Peyer's patch (tissue), 4 donors: ENCODE data around the gene SSTR5. TPM values are rescaled to one million over a fixed set of nuclear protein-coding genes. Genes with fewer than 3 reads are reported as not detected.

Experiments
- DNase-seq, 3 donors: peaks; one replicate each; pipeline ENCODE4 v3.0.0-alpha.2; 2017 to 2019
- H3K27ac ChIP-seq, 4 donors: fragments of 200-600 bp; sonication (generic); one replicate each; pipeline ENCODE4 v1.5.1; 2016 to 2019
- H3K27me3 ChIP-seq, 2 donors: fragments of 200-600 bp; sonication (generic); one replicate each; pipeline ENCODE4 v1.5.1; 2019
- H3K36me3 ChIP-seq, 3 donors: fragments of 200-600 bp; sonication (generic); one replicate each; pipeline ENCODE4 v1.5.1; 2016 to 2019
- H3K4me1 ChIP-seq, 4 donors: fragments of 200-600 bp; sonication (generic); one replicate each; pipeline ENCODE4 v1.5.1; 2016 to 2019
- H3K4me3 ChIP-seq, 4 donors: fragments of 200-600 bp; sonication (generic); 1 replicate in 3 of 4; 2 replicates in 1 of 4; pipeline ENCODE4 v1.5.1; 2016 to 2019; ENCODE audit warnings: mild to moderate bottlenecking in 1 of 4
- H3K9me3 ChIP-seq, 4 donors: fragments of 200-600 bp; sonication (generic); one replicate each; pipeline ENCODE4 v1.5.1; 2016 to 2019; ENCODE audit warnings: mild to moderate bottlenecking in 1 of 4
- CTCF ChIP-seq, 6 experiments: fragments of 450-650 bp in 4 of 6; fragments of 200-600 bp in 2 of 6; sonication (generic) in 1 of 6; IDR thresholded peaks; one replicate each; pipeline ENCODE4 v1.5.1; 2017 to 2019; ENCODE audit warnings: antibody characterized with exemption in 6 of 6, mild to moderate bottlenecking in 3 of 6, moderate library complexity in 1 of 6
- POLR2A ChIP-seq, 2 donors: fragments of 450-650 bp; IDR thresholded peaks; one replicate each; pipeline ENCODE4 v1.5.1; 2017; ENCODE audit warnings: antibody characterized with exemption in 2 of 2, mild to moderate bottlenecking in 2 of 2, moderate library complexity in 2 of 2
- total RNA-seq, 4 donors: library from RNA; depleted of rRNA; stranded (reverse); fragments of >200 nt; gene quantifications; one replicate each; pipeline ENCODE4 v1.1.0, GENCODE V29; 2016

Gene SSTR5
- total RNA-seq, 4 donors from 2014 or later = 1.5 to 2.1 TPM; not detected in 2

- Histone ChIP-seq H3K27ac (no peak overlapping the region), H3K36me3 (no peaks in the 10 kb centered on the region), H3K9me3 (peaks cover 0 to 18% (median 0%) of the 10 kb centered on the region in 4 donors), H3K27me3 (peaks cover 0 to under 1% of the 10 kb centered on the region in 2 donors), H3K4me3 (no peak overlapping the region), H3K4me1 (peaks cover 0 to 5% (median 0%) of the 10 kb centered on the region in 4 donors)
- no peak for DNase-seq
- TF ChIP-seq POLR2A (IDR thresholded peaks at IDR 0.05) (no peak), CTCF (IDR thresholded peaks at IDR 0.05) (no peak)
These were observed 18.7 kb upstream of the SSTR5 start for GRCh38 chr16:1053700-1054368.

GRCh38 chr16:1054660-1055556, 17.6 kb upstream of the SSTR5 start:
- H3K4me1 ChIP-seq = peaks cover 0 to 5% (median 0%) of the 10 kb centered on the region in 4 donors
- H3K4me3 ChIP-seq = no peak overlapping the region
- no peaks in the 10 kb centered on the region for H3K36me3 ChIP-seq
- no peak overlapping the region for H3K27ac ChIP-seq
- peak; percentile 17 to 76 (median 59) for DNase-seq
- no peak for TF ChIP-seq POLR2A (IDR thresholded peaks at IDR 0.05)
- peak; percentile 23 to 78 (median 65) for TF ChIP-seq CTCF (IDR thresholded peaks at IDR 0.05)
- H3K9me3 ChIP-seq = peaks cover 0 to 23% (median 0%) of the 10 kb centered on the region in 4 donors
- no peaks in the 10 kb centered on the region for H3K27me3 ChIP-seq

- DNase-seq = no peak
- no peak overlapping the region for H3K4me3 ChIP-seq
- no peak overlapping the region for H3K27ac ChIP-seq
- H3K27me3 ChIP-seq = no peaks in the 10 kb centered on the region
- H3K9me3 ChIP-seq = peaks cover 0 to 23% (median 0%) of the 10 kb centered on the region in 4 donors
- peaks cover 0 to 5% (median 0%) of the 10 kb centered on the region in 4 donors for H3K4me1 ChIP-seq
- no peaks in the 10 kb centered on the region for H3K36me3 ChIP-seq
- no peak for TF ChIP-seq CTCF (IDR thresholded peaks at IDR 0.05)
- TF ChIP-seq POLR2A (IDR thresholded peaks at IDR 0.05) = no peak
These were observed 17.0 kb upstream of the SSTR5 start for GRCh38 chr16:1055557-1055924.

GRCh38 chr16:1056196-1056595, 16.4 kb upstream of the SSTR5 start:
- TF ChIP-seq CTCF (IDR thresholded peaks at IDR 0.05) (no peak), POLR2A (IDR thresholded peaks at IDR 0.05) (no peak)
- Histone ChIP-seq H3K36me3 (no peaks in the 10 kb centered on the region), H3K4me1 (peaks cover 0 to 5% (median 0%) of the 10 kb centered on the region in 4 donors), H3K27me3 (no peaks in the 10 kb centered on the region), H3K4me3 (no peak overlapping the region), H3K27ac (no peak overlapping the region), H3K9me3 (peaks cover 0 to 23% (median 0%) of the 10 kb centered on the region in 4 donors)
- no peak for DNase-seq

GRCh38 chr16:1057252-1057932, 15.2 kb upstream of the SSTR5 start:
- TF ChIP-seq CTCF (IDR thresholded peaks at IDR 0.05) (peak in 5 of 6 experiments; percentile 30 to 89 (median 79)), POLR2A (IDR thresholded peaks at IDR 0.05) (no peak)
- H3K36me3 ChIP-seq = no peaks in the 10 kb centered on the region
- peak in 2 of 3 donors; percentile 66 to 72 for DNase-seq
- H3K4me1 ChIP-seq = peaks cover 0 to 5% (median 0%) of the 10 kb centered on the region in 4 donors
- no peak overlapping the region for H3K4me3 ChIP-seq
- H3K27ac ChIP-seq = no peak overlapping the region
- peaks cover 0 to 23% (median 0%) of the 10 kb centered on the region in 4 donors for H3K9me3 ChIP-seq
- H3K27me3 ChIP-seq = no peaks in the 10 kb centered on the region
